GM23338 (cell line): Measurements from ENCODE around the gene ACBD4.

ENCODE experiments used
- EZH2 ChIP-seq: fragments of 200-600 bp; sonication (generic); IDR thresholded peaks from one replicate; pipeline ENCODE4 v1.8.0; 2017; ENCODE audit warnings: antibody characterized with exemption, mild to moderate bottlenecking, low read depth; ENCODE audit not compliant: unreplicated experiment
- NANOG ChIP-seq: IDR thresholded peaks from 2 replicates; pipeline ENCODE4 v1.6.1; 2016; ENCODE audit warnings: antibody characterized with exemption, borderline replicate concordance
- POLR2AphosphoS5 ChIP-seq: IDR thresholded peaks from 2 replicates; pipeline ENCODE4 v1.6.1; 2016; ENCODE audit warnings: antibody characterized with exemption, low read depth
- TF ChIP-seq, protein P1 (sequence below), 2 experiments: fragments of 200-600 bp in 1 of 2; sonication (generic) in 1 of 2; conservative IDR thresholded peaks; 2 replicates each; pipeline versions ENCODE4 v1.5.1 to v1.6.1; 2016 to 2017; ENCODE audit warnings: antibody characterized with exemption in 2 of 2, low read depth in 2 of 2, mild to moderate bottlenecking in 2 of 2, moderate library complexity in 1 of 2
- TF ChIP-seq, protein P2 (sequence below): IDR thresholded peaks from one replicate; pipeline ENCODE4 v1.6.1; 2018; ENCODE audit warnings: antibody characterized with exemption; ENCODE audit not compliant: unreplicated experiment

DNA sequence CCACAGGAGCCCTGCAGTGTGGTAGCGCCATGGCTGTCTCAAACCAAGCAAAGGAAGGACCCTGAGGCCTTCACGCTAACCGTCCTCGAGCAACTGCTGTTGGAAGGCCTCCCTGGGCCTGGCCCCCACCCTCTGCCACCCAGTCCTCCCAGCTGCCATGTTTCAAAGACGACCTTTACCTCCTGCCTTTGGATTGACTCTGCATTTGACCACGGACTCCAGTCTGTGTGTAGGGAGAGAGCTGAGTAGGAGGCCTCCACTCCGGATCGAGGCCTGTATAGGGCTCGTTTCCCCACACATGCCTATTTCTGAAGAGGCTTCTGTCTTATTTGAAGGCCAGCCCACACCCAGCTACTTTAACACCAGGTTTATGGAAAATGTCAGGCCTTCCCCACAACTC lies 27.4 kb upstream of the ACBD4 start:
- no peak for TF ChIP-seq EZH2
- TF ChIP-seq, protein P1, sequence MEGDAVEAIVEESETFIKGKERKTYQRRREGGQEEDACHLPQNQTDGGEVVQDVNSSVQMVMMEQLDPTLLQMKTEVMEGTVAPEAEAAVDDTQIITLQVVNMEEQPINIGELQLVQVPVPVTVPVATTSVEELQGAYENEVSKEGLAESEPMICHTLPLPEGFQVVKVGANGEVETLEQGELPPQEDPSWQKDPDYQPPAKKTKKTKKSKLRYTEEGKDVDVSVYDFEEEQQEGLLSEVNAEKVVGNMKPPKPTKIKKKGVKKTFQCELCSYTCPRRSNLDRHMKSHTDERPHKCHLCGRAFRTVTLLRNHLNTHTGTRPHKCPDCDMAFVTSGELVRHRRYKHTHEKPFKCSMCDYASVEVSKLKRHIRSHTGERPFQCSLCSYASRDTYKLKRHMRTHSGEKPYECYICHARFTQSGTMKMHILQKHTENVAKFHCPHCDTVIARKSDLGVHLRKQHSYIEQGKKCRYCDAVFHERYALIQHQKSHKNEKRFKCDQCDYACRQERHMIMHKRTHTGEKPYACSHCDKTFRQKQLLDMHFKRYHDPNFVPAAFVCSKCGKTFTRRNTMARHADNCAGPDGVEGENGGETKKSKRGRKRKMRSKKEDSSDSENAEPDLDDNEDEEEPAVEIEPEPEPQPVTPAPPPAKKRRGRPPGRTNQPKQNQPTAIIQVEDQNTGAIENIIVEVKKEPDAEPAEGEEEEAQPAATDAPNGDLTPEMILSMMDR (conservative IDR thresholded peaks at IDR 0.05; ENCODE audit: low read depth in 2 of 2): no peak
- TF ChIP-seq POLR2AphosphoS5: no peak; the same call in 1 of the 2 replicates
- TF ChIP-seq, protein P2, sequence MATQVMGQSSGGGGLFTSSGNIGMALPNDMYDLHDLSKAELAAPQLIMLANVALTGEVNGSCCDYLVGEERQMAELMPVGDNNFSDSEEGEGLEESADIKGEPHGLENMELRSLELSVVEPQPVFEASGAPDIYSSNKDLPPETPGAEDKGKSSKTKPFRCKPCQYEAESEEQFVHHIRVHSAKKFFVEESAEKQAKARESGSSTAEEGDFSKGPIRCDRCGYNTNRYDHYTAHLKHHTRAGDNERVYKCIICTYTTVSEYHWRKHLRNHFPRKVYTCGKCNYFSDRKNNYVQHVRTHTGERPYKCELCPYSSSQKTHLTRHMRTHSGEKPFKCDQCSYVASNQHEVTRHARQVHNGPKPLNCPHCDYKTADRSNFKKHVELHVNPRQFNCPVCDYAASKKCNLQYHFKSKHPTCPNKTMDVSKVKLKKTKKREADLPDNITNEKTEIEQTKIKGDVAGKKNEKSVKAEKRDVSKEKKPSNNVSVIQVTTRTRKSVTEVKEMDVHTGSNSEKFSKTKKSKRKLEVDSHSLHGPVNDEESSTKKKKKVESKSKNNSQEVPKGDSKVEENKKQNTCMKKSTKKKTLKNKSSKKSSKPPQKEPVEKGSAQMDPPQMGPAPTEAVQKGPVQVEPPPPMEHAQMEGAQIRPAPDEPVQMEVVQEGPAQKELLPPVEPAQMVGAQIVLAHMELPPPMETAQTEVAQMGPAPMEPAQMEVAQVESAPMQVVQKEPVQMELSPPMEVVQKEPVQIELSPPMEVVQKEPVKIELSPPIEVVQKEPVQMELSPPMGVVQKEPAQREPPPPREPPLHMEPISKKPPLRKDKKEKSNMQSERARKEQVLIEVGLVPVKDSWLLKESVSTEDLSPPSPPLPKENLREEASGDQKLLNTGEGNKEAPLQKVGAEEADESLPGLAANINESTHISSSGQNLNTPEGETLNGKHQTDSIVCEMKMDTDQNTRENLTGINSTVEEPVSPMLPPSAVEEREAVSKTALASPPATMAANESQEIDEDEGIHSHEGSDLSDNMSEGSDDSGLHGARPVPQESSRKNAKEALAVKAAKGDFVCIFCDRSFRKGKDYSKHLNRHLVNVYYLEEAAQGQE: no peak
- TF ChIP-seq NANOG: no peak
